Body of pancreas (tissue), 4 donors: ENCODE measurements around the gene SC5D.

Experiments used
- CTCF ChIP-seq, 7 experiments: fragments of 450-650 bp in 4 of 7; fragments of 200-600 bp in 3 of 7; sonication (generic) in 3 of 7; IDR thresholded peaks; one replicate each; pipeline ENCODE4 v1.5.1; 2016 to 2019; ENCODE audit warnings: antibody characterized with exemption in 7 of 7
- POLR2A ChIP-seq, 3 donors: fragments of 450-650 bp; IDR thresholded peaks; one replicate each; pipeline ENCODE4 v1.6.1; 2016; ENCODE audit warnings: antibody characterized with exemption in 3 of 3, mild to moderate bottlenecking in 2 of 3

- TF ChIP-seq CTCF (IDR thresholded peaks at IDR 0.05) (no peak), POLR2A (IDR thresholded peaks at IDR 0.05) (no peak)
Observed at GRCh38 chr11:121304759-121305158, 12.2 kb downstream of the SC5D start.
